Activated T-cell treated with anti-CD3 and anti-CD28 coated beads, Interleukin-2, amount 50 U/mL, for 4 hours (primary cell): ENCODE measurements around the gene ADCY6. TPM values are rescaled to one million over a fixed set of nuclear protein-coding genes. Genes with fewer than 3 reads are reported as not detected.

Source experiments
- ATAC-seq, 2 donors: fragments of 200-7000 bp; cut with Tn5 transposase; one replicate each; pipeline ENCODE4 v1.10.0; 2021
- DNase-seq: peaks from one replicate; pipeline ENCODE4 v3.0.0-alpha.2; 2020
- H3K27me3 Mint-ChIP-seq: one replicate; pipeline ENCODE4 v1.8.0; 2021; ENCODE audit warnings: low read depth, mixed read lengths
- H3K36me3 Mint-ChIP-seq: one replicate; pipeline ENCODE4 v1.8.0; 2022; ENCODE audit warnings: mixed read lengths; ENCODE audit not compliant: insufficient read depth
- H3K4me1 Mint-ChIP-seq: one replicate; pipeline ENCODE4 v1.8.0; 2021; ENCODE audit warnings: low read depth, mixed read lengths
- H3K4me3 Mint-ChIP-seq: one replicate; pipeline ENCODE4 v1.8.0; 2021; ENCODE audit warnings: mild to moderate bottlenecking, moderate library complexity, mixed read lengths
- H3K9me3 Mint-ChIP-seq: one replicate; pipeline ENCODE4 v1.8.0; 2021; ENCODE audit warnings: mixed read lengths
- total RNA-seq, 3 donors: library from RNA; stranded (reverse); gene quantifications; one replicate each; pipeline ENCODE4 v1.2.1, GENCODE V29; 2021

The ADCY6 gene
- total RNA-seq, 3 donors from 2014 or later: 0.22 to 0.53 (median 0.40) TPM

DNA sequence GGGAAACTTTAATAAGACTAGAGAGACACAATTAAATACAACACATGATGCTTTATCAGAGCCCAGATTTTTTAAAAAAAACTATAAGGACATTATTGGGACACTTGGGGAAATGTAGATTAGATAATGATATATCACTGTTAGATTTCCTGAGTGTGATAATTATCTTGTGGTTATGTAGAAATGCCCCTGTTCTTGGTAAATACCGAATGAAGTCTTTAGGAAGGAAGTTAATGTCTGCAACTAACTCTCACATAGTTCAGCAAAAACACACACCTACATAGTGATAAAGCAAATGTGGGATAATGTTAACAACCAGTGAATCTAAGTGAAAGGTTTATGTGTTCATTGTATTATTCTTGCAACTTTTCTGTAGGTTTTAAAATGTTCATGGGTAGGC lies 14.8 kb upstream of the ADCY6 start:
- Mint-ChIP-seq H3K9me3 (no peaks in the 10 kb centered on the region), H3K4me1 (peaks cover 5% of the 10 kb centered on the region), H3K4me3 (no peak overlapping the region), H3K36me3 (no peaks in the 10 kb centered on the region), H3K27me3 (peaks cover 2% of the 10 kb centered on the region)
- DNase-seq (no peak), ATAC-seq (no peak)

- no peaks in the 10 kb centered on the region for H3K36me3 Mint-ChIP-seq
- H3K9me3 Mint-ChIP-seq: no peaks in the 10 kb centered on the region
- no peak for ATAC-seq
- H3K4me1 Mint-ChIP-seq: peaks cover 6% of the 10 kb centered on the region
- no peak for DNase-seq
- no peak overlapping the region for H3K4me3 Mint-ChIP-seq
- H3K27me3 Mint-ChIP-seq: peaks cover under 1% of the 10 kb centered on the region
Observed at GRCh38 chr12:48800971-48801370, 12.1 kb upstream of the ADCY6 start.

GRCh38 chr12:48800457-48800856 lies 11.6 kb upstream of the ADCY6 start:
- Mint-ChIP-seq H3K4me3 (no peak overlapping the region), H3K9me3 (no peaks in the 10 kb centered on the region), H3K4me1 (peaks cover 7% of the 10 kb centered on the region), H3K36me3 (no peaks in the 10 kb centered on the region), H3K27me3 (no peaks in the 10 kb centered on the region)
- DNase-seq (no peak), ATAC-seq (no peak)

- peaks cover 1% of the 10 kb centered on the region for H3K4me1 Mint-ChIP-seq
- no peak for DNase-seq
Observed at GRCh38 chr12:48796976-48797375, 8.1 kb upstream of the ADCY6 start.

GRCh38 chr12:48795550-48796455 lies 6.9 kb upstream of the ADCY6 start:
- H3K4me1 Mint-ChIP-seq: peaks cover 1% of the 10 kb centered on the region
- no peak overlapping the region for H3K4me3 Mint-ChIP-seq
- no peaks in the 10 kb centered on the region for H3K9me3 Mint-ChIP-seq
- peaks cover 7% of the 10 kb centered on the region for H3K27me3 Mint-ChIP-seq
- ATAC-seq: peak; percentile 74 to 81
- H3K36me3 Mint-ChIP-seq: no peaks in the 10 kb centered on the region
- peak; percentile 48 for DNase-seq

More at GRCh38 chr12:48796976-48797375, 8.1 kb upstream of the ADCY6 start:
- H3K36me3 Mint-ChIP-seq: no peaks in the 10 kb centered on the region
- no peaks in the 10 kb centered on the region for H3K9me3 Mint-ChIP-seq
- ATAC-seq: peak; percentile 61 to 71
- peaks cover 3% of the 10 kb centered on the region for H3K27me3 Mint-ChIP-seq
- no peak overlapping the region for H3K4me3 Mint-ChIP-seq

GRCh38 chr12:48794870-48795269 lies 6.0 kb upstream of the ADCY6 start:
- ATAC-seq (no peak), DNase-seq (no peak)
- no peak overlapping the region for H3K4me3 Mint-ChIP-seq
- H3K4me1 Mint-ChIP-seq: peaks cover 4% of the 10 kb centered on the region
- H3K9me3 Mint-ChIP-seq: no peaks in the 10 kb centered on the region
- H3K27me3 Mint-ChIP-seq: peaks cover 15% of the 10 kb centered on the region
- H3K36me3 Mint-ChIP-seq: no peaks in the 10 kb centered on the region

DNA sequence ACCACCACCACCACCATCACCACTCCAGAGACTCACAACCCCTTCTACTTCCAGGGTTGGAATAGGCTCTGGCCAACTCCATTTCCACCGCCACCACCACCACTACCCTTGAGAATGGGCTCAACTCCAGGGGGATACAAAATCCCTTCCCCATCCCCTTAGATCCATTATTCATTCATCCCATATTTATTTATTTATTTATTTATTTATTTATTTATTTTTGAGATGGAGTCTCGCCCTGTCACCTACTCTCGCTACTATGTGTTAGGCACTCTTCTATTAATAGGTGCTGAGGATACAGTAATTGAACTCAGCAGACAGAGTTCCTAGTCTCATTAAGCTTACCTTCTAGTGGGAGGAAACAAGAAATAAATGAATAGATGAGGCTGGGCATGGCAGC lies 4.8 kb upstream of the ADCY6 start:
- DNase-seq: no peak
- no peak for ATAC-seq
- H3K27me3 Mint-ChIP-seq: peaks cover 19% of the 10 kb centered on the region
- H3K36me3 Mint-ChIP-seq: no peaks in the 10 kb centered on the region
- H3K4me1 Mint-ChIP-seq: peaks cover 6% of the 10 kb centered on the region
- H3K4me3 Mint-ChIP-seq: no peak overlapping the region
- H3K9me3 Mint-ChIP-seq: no peaks in the 10 kb centered on the region

GRCh38 chr12:48789858-48790326 lies 1.0 kb upstream of the ADCY6 start:
- Mint-ChIP-seq H3K36me3 (no peaks in the 10 kb centered on the region), H3K9me3 (no peaks in the 10 kb centered on the region), H3K27me3 (peaks cover 52% of the 10 kb centered on the region), H3K4me3 (peak overlapping the region; percentile 27), H3K4me1 (peaks cover 8% of the 10 kb centered on the region)
- no peak for ATAC-seq
- DNase-seq: no peak

DNA sequence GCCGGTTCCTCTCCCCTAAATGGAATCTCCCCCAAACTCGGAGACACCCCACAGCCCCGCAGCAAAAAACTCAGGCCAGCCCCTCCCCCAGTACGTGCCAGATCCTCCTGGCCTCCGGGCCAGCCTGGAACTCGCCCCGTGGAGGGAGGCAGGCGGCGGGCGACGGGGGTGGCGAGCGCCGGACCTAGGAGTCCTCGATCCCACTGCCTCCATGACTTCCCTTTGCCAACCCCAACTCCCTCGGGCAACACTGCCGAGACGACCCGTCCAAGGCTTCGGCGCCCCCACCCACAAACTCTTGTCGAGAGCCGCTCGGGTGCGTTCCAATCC lies 400 bp downstream of the ADCY6 start:
- peaks cover 8% of the 10 kb centered on the region for H3K4me1 Mint-ChIP-seq
- H3K9me3 Mint-ChIP-seq: no peaks in the 10 kb centered on the region
- no peaks in the 10 kb centered on the region for H3K36me3 Mint-ChIP-seq
- ATAC-seq (peak in 1 of 2 donors; percentile 14), DNase-seq (no peak)
- H3K4me3 Mint-ChIP-seq: peak overlapping the region; percentile 69
- peaks cover 53% of the 10 kb centered on the region for H3K27me3 Mint-ChIP-seq

DNA sequence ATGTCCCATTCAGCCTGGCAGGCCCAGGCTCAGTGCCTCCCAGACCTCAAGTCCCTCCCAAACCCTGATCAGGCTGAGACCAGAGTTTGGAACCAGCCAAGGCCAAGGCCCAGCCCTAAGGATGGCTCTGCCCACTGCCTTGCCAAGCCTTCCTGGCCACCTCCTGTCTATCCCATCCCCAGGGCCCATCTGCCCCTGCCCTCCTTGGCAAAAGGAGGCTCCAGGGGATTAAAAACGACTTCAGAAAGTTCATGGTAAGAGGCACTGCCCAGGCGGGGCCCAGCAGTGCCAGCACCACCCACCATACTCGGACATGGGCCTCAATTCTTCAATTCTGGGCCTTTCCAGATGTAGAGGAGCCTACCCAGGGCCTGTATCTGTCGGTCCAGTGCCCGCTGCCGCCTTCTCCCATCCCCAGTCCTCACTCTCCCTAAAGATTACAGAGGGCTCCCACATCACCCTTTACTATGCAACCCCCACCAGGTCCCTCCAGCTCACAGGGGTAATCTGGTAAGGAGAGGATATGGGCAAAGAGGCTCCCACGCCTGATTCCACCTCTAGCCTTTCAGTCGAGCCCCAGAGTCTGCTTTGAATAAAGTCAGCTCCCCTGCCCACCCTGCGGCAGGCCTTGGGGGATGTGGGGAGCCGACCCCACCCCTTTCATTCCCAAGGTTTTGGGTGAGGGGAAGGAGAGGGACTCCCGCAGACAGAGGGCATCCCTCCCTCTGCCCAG lies 932 bp downstream of the ADCY6 start:
- H3K36me3 Mint-ChIP-seq: no peaks in the 10 kb centered on the region
- H3K9me3 Mint-ChIP-seq: no peaks in the 10 kb centered on the region
- DNase-seq (no peak), ATAC-seq (no peak)
- H3K4me1 Mint-ChIP-seq: peaks cover 8% of the 10 kb centered on the region
- peak overlapping the region; percentile 69 for H3K4me3 Mint-ChIP-seq
- peaks cover 51% of the 10 kb centered on the region for H3K27me3 Mint-ChIP-seq

GRCh38 chr12:48786591-48787544 lies 2.0 kb downstream of the ADCY6 start:
- Mint-ChIP-seq H3K27me3 (peaks cover 51% of the 10 kb centered on the region), H3K9me3 (no peaks in the 10 kb centered on the region), H3K4me1 (peaks cover 8% of the 10 kb centered on the region), H3K36me3 (no peaks in the 10 kb centered on the region), H3K4me3 (no peak overlapping the region)
- DNase-seq: no peak
- ATAC-seq: no peak

GRCh38 chr12:48783432-48783831 lies 5.5 kb downstream of the ADCY6 start:
- ATAC-seq (no peak), DNase-seq (no peak)
- H3K27me3 Mint-ChIP-seq: peaks cover 33% of the 10 kb centered on the region
- H3K4me1 Mint-ChIP-seq: peaks cover 2% of the 10 kb centered on the region
- no peaks in the 10 kb centered on the region for H3K9me3 Mint-ChIP-seq
- no peak overlapping the region for H3K4me3 Mint-ChIP-seq
- no peaks in the 10 kb centered on the region for H3K36me3 Mint-ChIP-seq

- no peak for ATAC-seq
- Mint-ChIP-seq H3K36me3 (no peaks in the 10 kb centered on the region), H3K4me3 (no peak overlapping the region), H3K4me1 (no peaks in the 10 kb centered on the region), H3K27me3 (peaks cover 26% of the 10 kb centered on the region), H3K9me3 (no peaks in the 10 kb centered on the region)
- DNase-seq: no peak
Observed at GRCh38 chr12:48782457-48783395, 6.2 kb downstream of the ADCY6 start.
